ENCODE results near the gene GGT6.
"Not testable (repeated sequence)": the region's sequence is repeated elsewhere in the genome, so short reads cannot be mapped to it uniquely, and the experiment has no call there.

The GGT6 gene

DNA sequence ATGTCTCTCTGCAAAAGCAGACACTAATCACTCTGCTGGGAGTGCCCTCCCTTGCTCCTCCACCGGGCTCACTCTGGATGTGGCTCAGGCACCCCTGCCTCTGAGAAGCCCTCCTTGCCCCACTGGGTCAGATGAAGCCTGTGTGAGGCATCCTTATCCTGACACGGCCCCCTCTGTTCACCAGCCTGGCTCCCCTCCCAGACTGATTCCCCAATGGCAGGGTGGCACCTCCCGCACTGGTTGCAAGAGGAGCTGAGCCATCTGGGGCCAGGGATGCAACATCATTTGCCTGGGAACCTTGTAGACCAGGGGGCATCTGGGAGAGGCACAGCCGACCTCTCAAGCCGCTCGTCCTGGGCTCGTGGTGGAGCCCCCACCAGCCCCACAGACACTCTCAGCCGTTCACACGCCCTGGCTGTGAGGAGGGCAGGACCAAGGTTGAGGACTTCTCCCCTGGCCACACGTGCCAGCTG, 30.6 kb upstream of the GGT6 start:
- no peak for DNase-seq

DNA sequence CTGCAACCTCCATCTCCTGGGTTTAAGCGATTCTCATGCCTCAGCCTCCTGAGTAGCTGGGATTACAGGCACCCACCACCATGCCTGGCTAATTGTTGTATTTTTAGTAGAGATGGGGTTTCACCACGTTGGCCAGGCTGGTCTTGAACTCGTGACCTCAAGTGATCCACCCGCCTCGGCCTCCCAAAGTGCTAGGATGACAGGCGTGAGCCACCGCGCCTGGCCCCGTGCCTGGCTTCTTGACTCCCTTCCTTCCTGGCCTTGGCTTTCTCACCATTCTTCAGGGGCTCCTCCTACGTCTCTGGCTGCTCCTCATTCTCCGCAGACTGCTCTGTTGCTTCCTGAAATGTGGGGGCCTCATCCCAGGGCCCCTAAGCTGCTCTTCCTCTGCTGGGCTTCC, 29.7 kb upstream of the GGT6 start:
- not testable (repeated sequence) for DNase-seq

DNA sequence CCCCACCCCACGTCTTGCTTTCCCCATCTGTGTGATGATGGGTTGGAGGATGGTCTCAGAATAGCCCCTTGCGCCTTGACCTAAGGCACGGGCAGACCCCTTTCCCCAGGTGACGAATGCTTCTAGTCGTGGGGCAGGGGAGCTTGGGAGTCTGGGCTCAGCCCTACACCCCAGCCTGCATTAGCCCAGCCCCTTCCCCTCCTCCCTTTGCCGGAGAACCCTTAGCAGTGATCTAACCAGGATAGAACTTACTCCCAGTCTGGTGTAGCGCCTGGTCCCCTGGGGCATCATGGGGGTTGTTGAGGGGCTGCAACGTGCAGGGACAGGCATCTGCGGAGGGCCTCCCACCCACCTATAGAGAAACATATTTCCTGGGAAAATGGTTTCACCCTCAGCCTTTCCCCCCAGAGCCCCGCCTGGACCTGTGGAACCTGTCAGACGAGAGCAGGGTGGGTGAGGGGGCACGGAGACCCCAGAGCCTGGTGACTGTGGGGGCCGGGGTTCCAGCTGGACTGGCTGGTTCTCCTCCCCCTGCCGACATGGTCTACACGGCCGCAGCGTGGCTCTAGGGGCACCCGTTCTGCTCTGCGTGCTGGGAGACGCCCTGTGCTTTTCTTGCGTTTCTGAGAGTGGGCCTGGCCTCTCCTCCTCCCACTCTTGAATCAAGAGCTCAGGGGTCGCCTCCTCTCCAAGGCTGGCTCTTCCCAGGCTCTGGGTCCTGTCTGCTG, 28.7 kb upstream of the GGT6 start:
- no peak for DNase-seq

DNA sequence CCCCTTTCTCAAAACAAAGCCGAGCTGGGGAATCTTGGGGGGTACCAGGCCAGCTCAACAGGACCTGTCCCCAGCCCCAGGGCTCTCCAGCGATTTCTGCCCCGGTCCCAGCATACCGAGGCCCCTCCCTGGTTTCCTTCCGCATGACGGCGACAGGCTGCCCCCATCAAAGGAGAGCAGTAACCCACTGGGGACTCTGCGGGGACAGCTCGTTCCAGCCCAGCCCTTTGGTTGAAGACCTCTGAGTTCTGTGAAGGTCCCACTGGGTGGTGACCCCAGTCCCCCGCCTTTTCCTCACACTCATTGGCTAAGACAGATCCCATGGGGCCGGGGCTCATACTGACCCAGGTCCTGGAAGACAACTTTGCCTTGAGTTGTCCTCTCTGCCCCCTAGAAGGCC, 28.0 kb upstream of the GGT6 start:
- DNase-seq = no peak

DNA sequence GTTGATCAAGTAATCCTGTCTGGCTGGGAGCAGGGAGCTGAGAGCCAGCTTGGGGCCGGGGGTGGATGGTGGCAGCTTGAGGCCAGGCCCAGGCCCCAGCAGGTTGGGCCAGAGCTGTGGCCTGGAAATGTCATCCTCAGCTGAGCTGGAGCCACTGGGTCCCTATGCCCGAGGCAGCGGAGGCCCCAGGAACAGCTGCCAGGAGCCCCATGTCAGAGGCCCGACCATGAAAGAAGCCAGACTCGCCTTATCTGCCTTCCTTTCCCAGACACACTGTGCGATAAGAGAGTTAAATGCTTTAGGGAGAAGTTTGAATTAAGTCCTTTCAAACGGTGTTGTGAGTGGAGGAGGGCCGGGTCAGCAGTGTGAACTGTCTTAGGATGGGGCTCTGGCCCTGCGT, 27.4 kb upstream of the GGT6 start:
- DNase-seq = no peak

DNA sequence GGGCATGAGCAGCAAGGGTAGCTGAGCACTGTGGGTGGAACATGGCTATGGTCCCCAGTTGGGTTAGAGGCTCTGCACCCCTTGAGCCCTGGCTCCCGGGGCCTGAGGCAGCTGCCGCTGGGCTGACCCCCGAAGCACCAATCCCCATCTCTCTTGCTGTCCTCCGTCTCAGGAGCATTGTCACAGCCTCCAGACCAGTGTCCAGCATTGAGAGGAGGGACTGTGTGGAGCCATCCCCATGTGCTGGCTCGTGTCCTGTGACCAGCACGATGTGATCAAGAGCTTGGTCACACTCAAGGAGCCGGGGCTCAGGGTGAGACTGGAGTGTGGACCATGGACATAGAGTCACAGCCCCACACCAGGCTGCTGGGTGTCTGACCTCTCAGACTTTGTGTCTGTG, 26.8 kb upstream of the GGT6 start:
- no peak for DNase-seq

DNA sequence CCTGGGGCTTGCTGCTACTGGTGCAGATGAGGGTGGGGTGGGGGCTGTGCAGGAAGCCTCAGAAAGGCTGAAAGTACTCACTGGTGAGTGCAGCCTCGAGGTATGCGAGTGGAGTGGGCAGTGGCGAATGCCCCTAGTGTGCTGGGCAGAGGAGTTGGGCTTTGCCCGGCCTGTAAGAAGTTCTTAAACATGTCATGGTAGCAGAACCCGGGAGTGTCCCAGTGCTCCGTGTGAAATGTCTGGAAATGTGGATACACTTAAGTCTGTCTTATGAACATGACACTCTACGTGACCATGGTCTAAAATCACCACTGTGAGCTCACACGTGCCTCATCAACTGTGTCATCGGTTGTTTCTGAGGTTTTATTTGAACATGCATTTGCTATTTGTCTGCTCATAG, 25.7 kb upstream of the GGT6 start:
- no peak for DNase-seq

DNA sequence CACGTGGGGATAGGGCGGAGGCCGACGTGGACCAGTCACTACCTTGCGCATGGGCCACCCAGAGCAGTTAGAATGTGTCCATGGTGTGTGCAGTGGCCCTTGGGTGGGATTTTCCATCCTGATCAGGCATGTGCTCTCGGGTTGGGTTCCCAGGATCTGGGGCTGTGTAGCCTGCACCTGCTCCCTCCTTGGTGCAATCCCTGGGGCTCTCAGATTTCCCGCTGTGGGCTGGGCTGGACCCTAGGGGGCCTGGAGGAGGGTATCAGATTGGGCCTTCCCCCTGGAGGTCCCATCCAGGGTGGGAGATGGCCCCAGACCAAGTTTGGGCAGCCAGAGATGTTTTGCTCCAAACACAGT, 25.2 kb upstream of the GGT6 start:
- no peak for DNase-seq

DNA sequence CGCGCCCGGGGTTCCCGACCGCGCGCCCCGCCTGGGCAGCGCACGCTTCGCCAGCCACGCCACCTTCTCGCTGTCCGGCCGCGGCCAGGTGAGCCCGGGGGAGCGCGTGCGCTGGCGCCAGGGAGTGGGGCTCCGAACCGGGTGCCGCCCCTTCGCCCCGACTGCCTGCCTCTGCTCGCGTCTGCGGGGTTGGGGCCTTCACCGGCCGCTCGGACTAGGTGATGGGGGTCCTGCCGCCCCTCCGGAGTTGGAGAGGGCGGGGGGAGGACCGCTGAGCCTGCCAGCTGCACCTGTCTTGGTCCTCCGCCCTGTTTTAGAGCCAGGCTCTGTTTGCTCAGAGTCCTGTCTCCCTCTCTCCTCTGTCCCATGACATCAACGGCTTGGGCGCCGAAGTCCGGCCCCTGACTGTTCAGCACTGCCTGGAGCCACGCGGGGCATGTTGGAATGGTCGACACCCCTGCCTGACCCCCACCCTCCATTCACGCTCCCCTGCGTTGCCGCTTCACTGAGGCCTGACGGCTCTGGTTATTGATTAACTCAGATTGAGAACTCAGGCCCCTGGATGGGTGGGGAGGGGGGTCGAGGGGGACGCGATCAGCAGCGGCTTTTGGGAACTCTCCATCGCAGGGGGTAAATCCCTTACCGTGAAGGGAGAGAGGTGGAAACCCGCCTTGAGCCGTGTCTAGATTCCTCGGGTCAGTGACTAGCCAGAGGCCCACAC, 24.7 kb upstream of the GGT6 start:
- DNase-seq = no peak

DNA sequence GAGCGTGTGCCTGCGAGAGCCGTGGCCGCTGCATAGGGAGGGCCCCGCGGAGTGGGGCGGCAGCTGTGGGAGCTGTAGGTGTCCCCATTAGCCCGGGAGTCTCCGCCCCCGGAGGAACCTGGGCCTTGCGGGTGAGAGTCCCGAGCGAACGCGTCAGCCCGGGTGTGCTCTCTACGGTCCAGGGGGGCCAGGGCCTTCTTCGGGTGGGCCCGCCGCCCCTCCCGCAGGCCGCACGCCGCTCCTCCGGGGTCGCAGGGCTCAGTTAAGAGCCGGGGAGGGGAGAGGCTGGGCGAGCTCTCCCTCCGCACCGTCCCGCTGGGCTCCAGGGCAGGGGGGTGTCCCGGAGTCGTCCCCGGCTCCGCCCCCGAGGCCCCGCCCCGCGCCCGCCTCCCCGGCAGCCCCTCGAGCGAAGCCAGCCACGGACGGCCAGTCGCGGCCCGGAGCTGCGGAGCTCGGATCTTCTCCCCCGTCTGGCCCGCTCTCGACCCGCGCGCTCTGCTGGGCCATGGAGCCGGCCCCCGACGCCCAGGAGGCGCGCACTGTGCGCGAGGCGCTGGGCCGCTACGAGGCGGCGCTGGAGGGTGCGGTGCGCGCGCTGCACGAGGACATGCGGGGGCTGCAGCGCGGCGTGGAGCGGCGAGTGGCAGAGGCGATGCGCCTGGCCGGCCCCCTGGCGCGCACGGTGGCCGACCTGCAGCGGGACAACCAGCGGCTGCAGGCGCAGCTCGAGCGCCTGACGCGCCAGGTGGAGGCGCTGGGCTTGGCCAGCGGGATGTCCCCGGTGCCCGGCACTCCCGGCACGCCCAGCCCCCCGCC, 23.9 kb upstream of the GGT6 start, which contains the start of gene SMTNL2:
TSS of gene SMTNL2 (plus strand) at position 429 of the 816 bp plus-strand sequence. CDS start at position 506, 77 bp downstream.
- peak; percentile 64 for DNase-seq

DNA sequence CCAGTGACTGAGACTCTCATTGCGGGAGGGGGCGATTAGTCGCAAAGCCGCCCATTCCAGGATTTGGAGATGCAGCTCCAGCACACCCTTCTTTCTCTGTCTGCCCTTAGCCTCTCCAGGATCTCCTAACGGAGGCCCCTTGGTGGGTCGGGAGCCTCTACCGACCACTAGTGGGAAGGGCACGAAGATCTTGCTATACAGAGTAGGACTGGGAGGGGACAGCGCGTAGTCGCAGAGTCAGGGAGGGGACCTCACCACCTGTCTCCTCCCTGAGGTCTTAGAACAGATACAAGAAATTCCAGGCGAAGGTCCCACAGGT, 23.4 kb upstream of the GGT6 start:
- no peak for DNase-seq

DNA sequence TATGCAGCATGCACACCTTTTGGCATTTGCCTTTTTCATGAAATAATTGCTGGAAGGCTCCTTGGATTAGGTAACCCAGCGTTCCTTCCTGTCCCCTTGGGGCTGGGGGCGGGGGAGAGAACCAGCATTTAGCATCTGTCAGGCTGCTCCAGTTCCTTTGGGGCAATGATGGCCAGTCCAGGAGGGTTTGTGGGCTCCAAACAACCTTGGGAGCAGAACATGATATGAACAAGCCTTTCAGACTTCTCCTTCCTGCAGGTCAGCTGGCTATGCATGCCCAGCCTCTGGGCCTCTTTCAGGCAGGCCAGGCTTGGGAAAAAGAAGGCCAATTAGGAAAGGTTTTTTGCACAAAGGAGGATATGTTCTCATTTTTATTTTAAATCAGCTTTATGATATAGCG, 22.8 kb upstream of the GGT6 start:
- DNase-seq = no peak

DNA sequence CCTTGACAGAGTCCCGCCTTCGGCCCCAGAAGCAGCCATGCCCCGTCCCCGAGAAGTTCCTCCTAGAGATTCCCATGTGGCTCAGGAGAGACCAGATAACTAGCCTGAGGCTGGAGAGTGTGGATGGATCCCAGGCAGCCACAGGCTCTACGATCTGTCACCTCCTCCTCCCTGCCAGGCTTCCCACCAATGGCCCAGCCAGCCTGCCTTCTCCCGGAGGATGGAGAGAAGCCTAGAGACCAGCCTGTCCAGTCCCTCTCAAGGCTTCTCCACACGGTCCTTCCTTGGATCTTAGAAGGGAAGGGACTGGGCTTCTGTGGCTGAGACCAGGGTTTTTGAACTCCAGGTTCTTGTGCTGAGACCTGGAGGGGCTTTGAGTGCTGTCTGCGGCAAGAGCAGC, 22.3 kb upstream of the GGT6 start:
- DNase-seq = no peak

DNA sequence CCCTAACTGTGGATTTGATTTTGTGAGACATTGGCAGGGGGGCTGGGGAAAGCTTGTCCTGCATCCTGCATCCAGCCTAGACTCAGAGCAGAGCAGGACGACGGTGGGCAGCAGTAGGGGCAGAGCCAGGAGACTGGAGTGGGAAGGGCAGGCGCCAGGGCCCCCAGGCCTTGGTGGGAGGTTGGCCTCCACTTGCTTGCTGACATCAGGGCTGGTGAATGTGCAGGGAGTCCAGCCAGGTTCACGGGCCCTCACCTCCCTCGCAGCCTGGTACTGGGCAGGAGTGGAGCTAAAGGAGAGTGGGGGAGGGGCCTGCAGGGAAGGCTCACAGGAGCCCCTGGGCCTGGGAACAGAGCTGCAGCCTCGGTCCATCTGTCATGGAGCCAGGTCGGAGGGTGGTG, 21.7 kb upstream of the GGT6 start:
- no peak for DNase-seq

DNA sequence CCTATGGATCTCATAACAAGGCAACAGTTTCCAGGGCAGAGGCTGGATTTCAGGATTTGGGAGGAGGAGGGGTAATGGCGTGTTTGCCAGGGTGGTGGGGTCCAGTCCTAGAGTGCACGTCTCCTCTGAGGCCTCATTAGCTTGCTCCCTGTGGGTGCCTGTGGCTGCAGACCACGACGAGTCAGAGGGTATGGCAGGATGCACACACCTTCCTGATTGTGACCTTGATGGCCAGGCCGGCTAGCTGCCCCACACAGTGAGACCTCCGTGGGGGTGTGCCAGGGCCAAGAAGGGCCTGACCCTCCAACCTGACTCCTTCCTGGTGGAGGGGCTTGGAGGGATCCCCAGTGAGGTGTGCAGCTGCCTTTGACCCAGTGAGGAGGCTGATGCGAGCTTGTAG, 19.9 kb upstream of the GGT6 start:
- DNase-seq = no peak

DNA sequence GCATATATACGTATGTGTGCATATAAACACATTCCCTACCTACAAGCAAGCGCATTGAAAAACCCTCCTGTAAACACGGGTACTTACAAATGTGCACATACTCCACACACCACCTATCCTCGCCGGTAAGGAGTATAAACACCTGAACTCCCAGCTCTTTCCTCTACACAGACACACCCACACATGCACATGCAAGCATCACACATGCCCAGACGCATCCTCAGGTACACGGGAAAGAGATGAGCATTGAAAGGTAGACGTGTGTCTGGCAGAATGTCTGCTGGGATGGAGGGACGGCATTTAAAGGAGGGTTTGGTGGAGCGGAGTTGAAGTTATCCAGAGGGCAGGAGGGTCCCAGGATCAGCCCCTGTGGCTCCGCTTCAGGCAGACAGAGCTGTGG, 19.3 kb upstream of the GGT6 start:
- no peak for DNase-seq

DNA sequence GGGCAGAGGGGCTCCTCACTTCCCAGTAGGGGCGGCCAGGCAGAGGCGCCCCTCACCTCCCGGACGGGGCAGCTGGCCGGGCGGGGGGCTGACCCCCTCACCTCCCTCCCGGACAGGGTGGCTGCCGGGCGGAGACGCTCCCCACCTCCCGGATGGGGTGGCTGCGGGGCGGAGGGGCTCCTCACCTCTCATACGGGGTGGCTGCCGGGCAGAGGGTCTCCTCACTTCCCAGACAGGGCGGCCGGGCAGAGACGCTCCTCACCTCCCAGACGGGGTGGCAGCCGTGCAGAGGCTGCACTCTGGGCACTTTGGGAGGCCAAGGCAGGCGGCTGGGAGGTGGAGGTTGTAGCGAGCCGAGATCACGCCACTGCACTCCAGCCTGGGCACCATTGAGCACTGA, 18.0 kb upstream of the GGT6 start:
- not testable (repeated sequence) for DNase-seq

DNA sequence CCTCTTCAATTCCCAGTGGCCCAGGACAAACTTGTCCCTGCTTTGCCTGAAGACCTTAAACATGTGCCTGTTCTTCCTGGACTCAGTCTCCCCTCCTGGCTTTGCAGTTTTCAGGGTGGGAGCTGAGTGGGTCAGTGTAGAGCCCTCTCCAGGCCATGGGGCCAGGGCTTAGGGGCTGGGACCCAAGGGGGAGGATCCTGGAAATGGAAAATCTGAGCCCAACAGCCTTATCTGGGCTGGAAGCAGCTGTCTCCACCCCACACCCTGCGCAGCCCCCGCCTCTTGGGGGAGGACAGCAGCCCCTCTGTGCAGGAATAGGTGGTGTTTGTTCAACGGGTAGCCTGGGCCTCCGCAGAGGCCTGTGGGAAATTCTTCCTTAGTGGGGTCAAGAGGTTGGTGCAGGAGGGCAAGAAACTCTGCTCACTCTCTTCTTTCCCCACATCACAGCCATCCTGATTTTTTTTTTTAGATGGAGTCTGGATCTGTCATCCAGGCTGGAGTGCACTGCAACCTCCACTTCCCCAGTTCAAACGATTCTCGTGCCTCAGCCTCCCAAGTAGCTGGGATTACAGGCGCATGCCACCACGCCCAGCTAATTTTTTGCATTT, 17.1 kb upstream of the GGT6 start:
- DNase-seq = no peak

DNA sequence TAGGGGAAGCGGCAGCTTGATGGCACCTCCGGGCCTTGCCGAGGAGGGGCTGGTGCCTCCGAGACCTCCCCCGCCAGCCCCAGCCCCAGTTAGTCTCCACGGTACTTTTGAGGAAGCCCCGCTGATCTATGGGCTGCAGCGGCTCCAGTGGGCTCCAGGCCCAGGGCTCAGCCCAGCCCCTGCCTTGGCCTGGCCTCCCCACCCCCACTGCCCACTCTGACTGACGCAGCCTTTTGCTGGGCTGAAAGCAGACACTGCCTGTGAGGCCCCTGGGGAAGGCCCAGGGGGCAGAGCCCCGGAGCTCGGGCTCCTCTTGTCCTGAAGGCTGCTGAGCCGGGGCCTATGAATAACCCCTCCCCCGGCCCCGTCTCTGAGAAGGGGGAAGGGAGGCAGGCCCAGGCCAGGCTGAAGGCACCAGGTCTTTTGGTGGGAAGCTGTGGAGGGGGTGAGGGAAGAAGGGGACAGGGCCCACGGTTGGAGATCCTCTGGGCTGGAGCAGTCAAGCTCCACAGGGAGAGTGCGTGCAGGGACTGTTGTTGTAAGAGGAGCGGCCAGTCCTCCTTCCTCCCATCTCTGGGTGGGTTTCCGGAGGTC, 16.4 kb upstream of the GGT6 start:
- DNase-seq = no peak

DNA sequence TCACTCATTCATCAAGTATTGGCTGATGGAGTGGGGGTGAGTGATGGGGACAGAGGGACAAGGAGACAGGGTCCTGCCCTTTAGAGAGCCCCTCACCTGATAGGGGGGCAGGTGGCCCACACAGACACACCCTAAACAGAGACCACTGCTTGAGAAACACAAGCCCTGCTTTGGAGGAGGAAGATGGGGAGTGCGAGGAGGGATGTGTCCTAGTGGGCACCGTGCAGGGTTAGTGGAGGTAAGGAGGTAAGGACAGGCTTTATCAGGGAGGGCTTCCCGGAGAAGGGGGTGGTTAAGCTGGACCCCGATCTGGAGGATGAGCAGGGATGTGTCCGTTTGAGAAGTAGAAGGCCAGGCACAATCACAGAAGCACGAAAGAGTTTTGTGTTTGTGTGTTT, 15.8 kb upstream of the GGT6 start:
- DNase-seq = no peak

DNA sequence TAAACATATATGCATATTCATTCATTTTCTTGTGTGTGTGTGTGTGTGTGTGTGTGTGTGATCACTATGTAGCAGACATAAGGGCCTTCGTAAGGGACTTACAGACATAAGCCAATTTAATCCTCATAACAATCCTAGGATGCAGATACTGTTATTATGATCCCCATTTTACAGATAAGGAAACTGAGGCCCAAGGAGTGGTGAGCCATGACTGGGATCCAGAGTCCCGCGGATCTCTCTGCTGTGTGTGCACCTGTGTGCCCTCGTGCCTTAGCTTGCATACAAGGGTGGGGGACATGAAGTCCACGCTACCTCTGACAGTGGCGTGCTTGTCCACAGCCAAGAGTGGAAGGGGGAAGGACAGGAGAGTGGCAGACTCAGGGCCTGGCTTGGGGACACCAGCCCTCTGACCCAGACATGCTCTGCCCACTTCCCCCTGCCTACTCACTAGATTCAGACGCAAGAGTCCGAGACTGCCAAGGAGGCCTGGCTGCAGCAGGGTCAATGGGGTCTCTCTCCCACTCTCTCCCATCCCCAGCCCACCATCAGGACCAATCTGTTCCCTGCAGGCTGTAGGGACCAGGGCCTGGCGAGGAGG, 14.2 kb upstream of the GGT6 start:
- no peak for DNase-seq

DNA sequence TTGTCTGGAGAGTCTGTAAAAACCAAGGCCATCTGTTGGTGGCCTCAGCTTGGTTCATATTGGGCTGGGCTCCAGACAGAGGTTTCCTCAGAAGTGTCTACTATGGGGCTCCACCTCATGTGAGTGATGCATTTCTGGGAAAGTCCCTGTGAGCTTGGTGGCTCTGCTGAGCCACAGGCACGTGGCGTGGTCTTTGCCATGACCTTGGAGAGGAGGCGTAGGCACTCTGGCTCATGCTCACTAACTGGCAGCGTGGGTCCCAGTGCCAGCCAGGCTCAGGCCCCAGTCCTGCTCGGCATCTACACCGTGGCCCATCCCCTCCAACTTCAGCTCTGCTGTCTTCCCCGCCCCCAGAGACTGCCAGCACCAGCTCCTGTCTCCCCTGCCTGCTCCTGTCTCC, 13.3 kb upstream of the GGT6 start:
- no peak for DNase-seq

DNA sequence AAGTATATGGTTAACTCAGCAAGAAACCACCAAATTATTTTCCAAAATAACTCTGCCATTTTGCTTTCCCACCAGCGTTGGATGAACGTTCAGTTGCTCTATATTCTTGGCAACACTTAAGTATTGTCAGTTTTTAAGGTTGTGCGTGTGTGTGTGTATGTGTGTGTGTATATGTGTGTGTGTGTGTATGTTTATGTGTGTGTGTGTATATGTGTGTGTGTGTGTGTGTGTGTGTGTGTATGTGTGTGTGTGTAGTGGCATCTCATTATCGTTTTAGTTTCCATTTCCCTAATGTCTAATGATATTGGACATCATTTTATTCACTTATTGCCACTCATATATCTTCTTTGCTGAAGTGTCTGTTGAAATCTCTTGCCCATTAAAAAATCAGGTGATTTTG, 12.7 kb upstream of the GGT6 start:
- no peak for DNase-seq

Measured in right forelimb (tissue), 1 donor.